Caki2 (cell line): Measurements from ENCODE around the gene BABAM1. TPM values are rescaled to one million over a fixed set of nuclear protein-coding genes. Genes with fewer than 3 reads are reported as not detected.

Source experiments
- DNase-seq: peaks from one replicate; pipeline ENCODE4 v3.0.0-alpha.2; 2015; ENCODE audit warnings: low read depth
- in situ Hi-C: cut with HindIII; loops from 2 replicates; pipeline ENCODE4 v1.10.0; 2016; ENCODE audit warnings: low sequenced_read_pairs, low pct_unique_long_range_greater_than_20kb, mixed read lengths
- total RNA-seq: library from RNA; depleted of rRNA; stranded (reverse); fragments of >200 nt; shearing (Covaris generic); gene quantifications from 2 replicates; pipeline ENCODE4 v1.2.3, GENCODE V29; 2014; ENCODE audit warnings: low replicate concordance

BABAM1 gene
- total RNA-seq, 1 experiment from 2014 or later: 247 TPM

DNA sequence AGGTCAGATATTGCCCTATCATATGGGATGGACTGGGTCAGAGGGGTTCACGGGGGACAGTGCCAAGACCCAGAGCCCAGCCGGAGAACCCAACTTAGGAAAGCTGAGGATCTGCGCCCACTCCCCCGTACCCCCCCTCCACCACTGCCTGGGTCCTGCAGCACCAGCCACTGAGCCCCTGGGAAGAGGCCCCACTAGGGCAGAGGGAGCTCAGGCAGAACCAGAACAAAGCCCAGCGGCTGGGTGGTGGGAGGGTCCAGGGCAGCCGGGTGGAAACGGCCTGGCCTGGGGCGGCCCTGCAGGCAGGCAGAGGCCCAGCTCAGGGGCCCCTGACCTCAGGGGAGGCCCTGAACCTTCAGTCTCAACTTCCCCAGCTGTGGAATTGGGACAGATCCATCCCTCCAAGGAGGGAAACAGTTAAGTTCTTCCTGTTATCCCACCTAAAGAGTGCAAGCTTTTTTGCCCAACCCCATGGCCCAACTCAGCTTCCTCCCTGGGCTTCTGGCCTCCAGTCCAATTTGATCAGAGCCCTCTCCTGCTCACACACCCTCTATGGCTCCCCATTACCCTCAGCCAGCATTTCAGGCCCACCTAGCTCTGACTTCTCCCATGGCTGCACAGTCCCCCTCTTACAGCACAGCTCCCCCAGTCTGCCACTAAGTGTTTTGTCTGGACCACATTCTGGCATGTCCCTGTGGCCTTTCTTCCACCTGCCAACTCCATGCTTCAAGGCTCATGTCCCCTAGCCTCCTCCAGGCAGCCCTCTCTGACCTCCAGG is 24.6 kb upstream of the BABAM1 start:
- no peak for DNase-seq
- in situ Hi-C loops: no loop called here

- in situ Hi-C loops: no loop called here
- no peak for DNase-seq
Measured at GRCh38 chr19:17243211-17243829, 23.9 kb upstream of the BABAM1 start.

DNA sequence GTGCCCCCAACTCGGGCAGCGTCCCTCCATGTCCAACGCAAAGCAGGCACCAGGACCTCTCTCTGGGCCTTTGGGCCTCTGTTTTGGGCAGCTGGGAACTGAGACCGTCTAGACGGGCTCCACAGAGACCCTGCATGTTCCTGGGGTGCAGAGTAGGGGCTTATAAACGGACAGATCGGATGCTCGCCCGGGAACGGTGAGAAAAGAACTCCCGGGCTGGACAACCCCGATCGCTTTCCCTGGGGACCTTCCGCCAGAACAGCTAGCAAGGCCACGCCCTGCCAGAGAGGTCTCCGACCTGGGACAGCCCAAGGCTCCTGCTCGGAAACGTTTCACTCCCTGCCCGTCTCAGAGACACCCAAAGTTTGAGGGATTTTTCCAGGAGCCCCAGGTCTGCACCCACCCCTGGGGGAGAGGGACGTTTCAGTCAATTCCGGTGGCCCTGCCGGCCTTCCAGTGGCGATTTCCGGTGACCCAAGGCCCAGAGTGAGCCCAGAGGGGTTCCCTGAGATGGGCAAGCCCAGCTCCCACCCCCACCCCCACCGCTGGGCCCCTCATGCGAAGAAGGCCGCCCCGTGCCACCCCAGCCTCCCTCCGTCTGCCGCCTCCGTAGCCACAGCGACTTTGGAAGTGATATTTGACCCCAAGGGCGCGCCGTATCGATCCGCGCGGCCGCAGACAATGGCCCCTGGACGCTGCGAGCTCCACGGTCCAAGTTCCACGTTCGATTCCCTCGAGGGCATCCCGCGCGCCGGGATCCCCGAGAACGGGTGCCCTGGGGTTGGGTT is 23.2 kb upstream of the BABAM1 start:
- in situ Hi-C loops: no loop called here
- DNase-seq: peak; percentile 52

- in situ Hi-C loops: no loop called here
- DNase-seq: no peak
Measured at GRCh38 chr19:17244618-17245534, 22.4 kb upstream of the BABAM1 start.

GRCh38 chr19:17245535-17245984 is 21.7 kb upstream of the BABAM1 start, which contains the start of gene NR2F6:
Gene NR2F6, minus strand, starts transcription at chr19:17245919. Its CDS starts 699 bp downstream, at chr19:17245220.
- in situ Hi-C loops: no loop called here

DNA sequence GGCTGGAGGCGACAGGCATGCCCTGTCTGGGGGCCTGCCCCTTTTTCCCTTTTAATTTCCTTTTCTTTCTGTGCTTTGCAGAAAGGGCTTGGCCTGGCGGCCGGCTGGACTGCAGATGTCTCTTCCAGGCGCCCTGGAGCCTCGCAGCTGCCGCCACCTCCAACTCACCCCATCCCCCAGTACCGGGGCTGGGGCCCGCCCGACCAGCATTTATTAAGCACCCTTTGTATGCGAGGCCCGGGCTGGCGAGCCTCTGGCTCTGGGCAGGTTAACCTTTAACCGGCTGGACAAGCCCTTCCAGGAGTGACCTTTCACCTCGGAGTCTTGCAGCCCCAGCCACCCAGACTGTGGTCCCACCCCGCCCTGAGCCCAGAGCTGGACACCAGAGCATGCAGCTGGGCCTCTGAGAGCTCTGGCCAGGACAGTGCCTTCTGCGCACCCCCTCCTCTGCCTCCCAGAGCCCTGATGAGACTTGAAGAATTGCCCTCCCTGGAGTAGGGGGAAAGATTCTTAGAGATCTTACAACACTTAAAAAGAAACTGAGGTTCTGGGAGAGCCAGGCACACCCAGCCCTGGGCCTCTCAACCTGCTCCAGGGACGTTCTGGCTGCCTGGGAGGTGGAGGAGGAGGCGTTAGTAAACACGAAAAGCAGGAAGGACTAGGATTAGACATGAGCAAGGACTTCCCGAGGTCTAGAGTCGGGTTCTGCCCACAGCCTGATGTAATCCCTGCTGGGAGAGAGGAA is 20.4 kb upstream of the BABAM1 start:
- DNase-seq: no peak
- in situ Hi-C loops: no loop called here

More at GRCh38 chr19:17245535-17245984, 21.7 kb upstream of the BABAM1 start, which contains the start of gene NR2F6:
- no peak for DNase-seq

DNA sequence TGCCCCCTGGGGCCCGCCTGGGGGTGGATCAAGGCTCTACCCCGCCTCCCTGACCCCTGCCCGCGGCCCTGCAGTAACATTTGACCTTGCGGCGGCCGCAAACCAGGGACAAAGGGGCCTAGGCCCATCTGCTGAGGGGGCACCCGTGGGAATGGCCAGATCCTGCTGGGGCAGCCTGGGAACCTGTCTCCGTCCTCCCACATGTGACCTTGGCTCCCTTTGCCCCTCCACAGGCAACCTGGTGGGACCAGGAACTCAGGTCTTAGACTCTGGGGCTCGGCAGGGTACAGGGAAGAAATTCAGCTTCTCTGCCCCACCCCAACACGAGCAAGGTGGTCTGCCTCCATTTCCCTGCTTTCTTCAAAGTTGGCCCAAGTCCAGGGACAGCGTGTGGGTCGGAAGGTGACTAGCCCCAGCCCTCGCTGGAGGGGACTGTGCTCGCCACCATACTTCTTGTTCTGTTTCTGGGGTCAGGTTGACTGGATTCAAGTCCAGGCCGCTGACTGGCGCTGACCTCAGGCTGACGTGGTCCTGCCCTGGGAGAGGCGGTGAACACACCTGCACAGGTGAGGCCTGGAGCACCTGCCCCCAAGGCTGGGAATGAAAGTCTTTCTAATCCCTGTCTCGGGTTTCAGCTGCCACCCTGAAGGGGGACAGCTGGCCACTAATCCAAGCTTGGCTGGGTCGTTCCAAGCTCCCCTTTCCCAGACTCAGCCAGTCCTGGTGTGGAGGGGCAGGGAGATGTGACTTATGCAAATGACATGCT is 19.0 kb upstream of the BABAM1 start:
- no peak for DNase-seq
- in situ Hi-C loops: no loop called here

GRCh38 chr19:17249887-17250548 is 17.2 kb upstream of the BABAM1 start:
- DNase-seq: no peak
- in situ Hi-C loops: no loop called here

DNA sequence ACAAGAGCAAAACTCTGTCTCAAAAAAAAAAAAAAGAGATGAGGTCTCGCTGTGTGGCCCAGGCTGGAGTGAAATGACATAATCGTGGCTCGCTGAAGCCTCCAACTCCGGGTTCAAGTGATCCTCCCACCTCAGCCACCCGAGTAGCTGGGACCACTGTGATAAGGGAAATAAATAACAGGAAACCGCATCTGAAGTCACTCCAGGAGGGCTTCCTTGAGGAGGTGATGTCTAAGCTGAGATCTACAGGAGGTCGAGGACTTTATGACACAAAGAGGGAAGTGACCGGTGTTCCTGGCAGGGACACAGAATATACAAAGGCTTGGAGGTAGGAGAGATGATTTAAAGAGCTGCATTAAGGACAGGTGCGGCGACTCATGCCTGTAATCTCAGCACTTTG is 12.6 kb upstream of the BABAM1 start:
- DNase-seq: no peak
- in situ Hi-C loops: no loop called here

- no peak for DNase-seq
- in situ Hi-C loops: no loop called here
Measured at GRCh38 chr19:17255150-17255621, 12.1 kb upstream of the BABAM1 start.

DNA sequence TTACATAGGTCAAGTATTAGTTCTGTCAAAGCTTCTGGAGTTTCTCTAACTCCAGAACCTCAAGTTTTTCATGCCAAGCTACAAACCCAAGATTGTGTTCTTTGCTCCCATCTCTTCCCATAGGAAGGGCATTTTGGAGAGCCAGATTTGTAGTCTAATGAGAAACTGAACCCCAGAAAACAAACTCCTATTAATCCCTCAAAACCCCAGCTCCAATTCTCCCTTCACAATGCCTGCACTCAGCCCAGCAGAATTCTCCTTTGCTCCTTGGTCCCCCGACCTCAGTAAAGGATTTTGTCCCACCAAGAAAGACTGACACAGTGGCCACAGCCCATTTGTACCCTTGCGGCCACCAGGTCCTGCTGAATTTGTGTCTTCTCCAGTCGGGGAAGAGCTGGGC is 11.1 kb upstream of the BABAM1 start:
- in situ Hi-C loops: no loop called here
- no peak for DNase-seq

GRCh38 chr19:17259118-17259780 is 8.0 kb upstream of the BABAM1 start:
- no peak for DNase-seq
- in situ Hi-C loops: no loop called here

DNA sequence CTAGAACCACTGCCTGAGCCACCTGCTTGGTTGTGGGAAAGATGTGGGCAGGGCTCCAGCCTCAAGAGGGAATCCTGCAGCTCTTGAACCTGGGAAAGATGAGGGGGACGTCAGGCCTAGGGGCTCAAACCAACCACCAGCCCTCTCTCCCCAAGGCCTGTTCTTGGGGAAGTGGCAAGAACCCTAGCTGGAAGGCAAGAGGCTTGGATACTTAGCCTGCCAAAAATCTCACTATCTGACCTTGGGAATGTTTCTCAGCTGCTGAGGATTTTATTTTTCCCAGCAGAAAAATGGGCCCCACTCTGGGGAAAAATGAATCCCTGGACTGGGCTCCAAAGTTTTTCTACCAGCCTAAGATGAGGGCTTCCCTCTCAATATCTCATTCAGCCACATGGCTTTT is 7.3 kb upstream of the BABAM1 start:
- DNase-seq: no peak
- in situ Hi-C loops: no loop called here

DNA sequence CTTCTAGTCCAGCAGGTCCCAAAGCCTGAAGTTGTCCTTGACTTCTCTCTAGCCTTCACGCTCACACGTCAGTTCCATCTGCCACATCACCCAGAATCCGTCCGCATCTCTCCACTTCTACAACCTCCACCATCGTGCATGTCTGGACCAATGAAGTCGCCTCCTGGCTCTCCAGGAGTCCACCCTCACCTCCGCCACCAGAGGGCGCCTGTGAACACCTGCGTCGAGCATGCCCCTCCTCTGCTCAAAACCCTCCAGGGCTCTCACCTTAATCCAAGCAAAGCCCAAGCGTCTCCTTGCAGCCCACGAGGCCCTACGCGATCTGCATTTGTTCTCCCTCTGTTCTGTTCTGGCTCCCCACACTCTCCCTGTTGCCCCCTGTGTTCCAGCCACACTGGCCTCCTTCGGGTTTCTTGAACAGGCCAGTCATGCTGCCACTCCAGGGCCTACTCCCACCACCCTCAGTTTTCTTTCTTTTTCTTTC is 6.4 kb upstream of the BABAM1 start:
- peak; percentile 79 for DNase-seq
- in situ Hi-C loops: no loop called here

DNA sequence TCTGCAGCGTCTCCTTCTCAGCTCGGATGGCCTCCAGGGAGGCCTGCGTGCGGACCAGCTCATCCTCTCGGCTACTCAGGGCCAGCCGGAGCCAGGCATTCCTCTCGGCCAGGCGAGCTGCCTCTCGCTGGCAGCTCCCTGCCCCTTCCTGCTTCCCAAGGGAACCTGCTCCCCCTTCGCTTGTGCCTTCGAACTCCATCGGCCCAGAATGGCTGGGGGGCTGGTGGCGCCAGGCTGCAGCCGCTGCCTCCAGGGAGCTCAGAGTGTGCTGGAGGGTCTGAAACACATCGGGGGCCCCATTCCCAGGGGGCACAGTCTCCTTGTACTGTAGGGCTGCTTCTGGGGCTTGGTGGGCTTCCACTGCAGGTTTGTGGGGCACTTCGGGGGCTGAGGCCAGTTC is 4.7 kb upstream of the BABAM1 start:
- in situ Hi-C loops: no loop called here
- no peak for DNase-seq
